CD14-positive monocyte (primary cell): ENCODE results near the gene KCNJ4. TPM values are rescaled to one million over a fixed set of nuclear protein-coding genes. Genes with fewer than 3 reads are reported as not detected.
A peak's percentile ranks its signal among the peaks of the same experiment; 100 is the strongest.

Experiments
- DNase-seq, 3 donors: peaks; one replicate each; pipeline ENCODE4 v3.0.0-alpha.2; 2011 to 2022
- H2AFZ ChIP-seq: 2 replicates; pipeline ENCODE4 v1.6.0; 2012; ENCODE audit warnings: mild to moderate bottlenecking, low read depth, low read length, inconsistent platforms; ENCODE audit not compliant: insufficient read depth, poor library complexity, severe bottlenecking
- H3K27ac ChIP-seq, 2 donors: 1 replicate in 1 of 2; 2 replicates in 1 of 2; pipeline ENCODE4 v1.5.1; 2012 to 2013; ENCODE audit warnings: low read length in 2 of 2, control low read depth in 1 of 2, inconsistent platforms in 1 of 2, low read depth in 1 of 2, mild to moderate bottlenecking in 1 of 2
- H3K27me3 ChIP-seq, 2 donors: one replicate each; pipeline versions ENCODE4 v1.6.0 to v1.6.1; 2011 to 2013; ENCODE audit warnings: low read length in 2 of 2; ENCODE audit not compliant: control insufficient read depth in 2 of 2, insufficient read depth in 2 of 2
- H3K36me3 ChIP-seq, 2 donors: replicated peaks in 1 of 2; 1 replicate in 1 of 2; 2 replicates in 1 of 2; pipeline versions ENCODE4 v1.5.1 to v1.6.1; 2012 to 2013; ENCODE audit warnings: low read length in 2 of 2, control low read depth in 1 of 2, inconsistent platforms in 1 of 2, mild to moderate bottlenecking in 1 of 2; ENCODE audit not compliant: insufficient read depth in 2 of 2, control insufficient read depth in 1 of 2
- H3K4me1 ChIP-seq, 2 donors: 1 replicate in 1 of 2; 2 replicates in 1 of 2; pipeline versions ENCODE4 v1.5.1 to v1.6.1; 2012 to 2013; ENCODE audit warnings: low read length in 2 of 2, control low read depth in 1 of 2, inconsistent platforms in 1 of 2, mild to moderate bottlenecking in 1 of 2, moderate library complexity in 1 of 2; ENCODE audit not compliant: insufficient read depth in 2 of 2, control insufficient read depth in 1 of 2
- H3K4me2 ChIP-seq: replicated peaks from 2 replicates; pipeline ENCODE3; 2012; ENCODE audit warnings: low read length, moderate library complexity, mild to moderate bottlenecking; ENCODE audit not compliant: poor library complexity, severe bottlenecking; ENCODE audit errors: extremely low read depth
- H3K4me3 ChIP-seq, 3 experiments: fragments of 200-600 bp in 1 of 3; sonication (generic) in 1 of 3; replicated peaks in 1 of 3; 1 replicate in 2 of 3; 2 replicates in 1 of 3; pipeline ENCODE4 v1.5.1; 2011 to 2013; ENCODE audit warnings: low read length in 3 of 3, mild to moderate bottlenecking in 3 of 3, control low read depth in 2 of 3, low read depth in 2 of 3, inconsistent platforms in 1 of 3, moderate library complexity in 1 of 3
- H3K79me2 ChIP-seq: 2 replicates; pipeline ENCODE4 v1.6.0; 2012; ENCODE audit warnings: mild to moderate bottlenecking, control low read depth, inconsistent platforms, low read length, moderate library complexity; ENCODE audit not compliant: insufficient read depth
- H3K9ac ChIP-seq: 2 replicates; pipeline ENCODE4 v1.6.0; 2017; ENCODE audit warnings: low read length, mild to moderate bottlenecking; ENCODE audit not compliant: insufficient read depth, poor library complexity, severe bottlenecking
- H3K9me3 ChIP-seq, 2 donors: replicated peaks in 1 of 2; 1 replicate in 1 of 2; 2 replicates in 1 of 2; pipeline versions ENCODE4 v1.5.1 to v1.6.1; 2012 to 2013; ENCODE audit warnings: low read length in 2 of 2, control low read depth in 1 of 2; ENCODE audit not compliant: control insufficient read depth in 1 of 2, insufficient read depth in 1 of 2
- H4K20me1 ChIP-seq: 2 replicates; pipeline ENCODE4 v1.6.0; 2012; ENCODE audit warnings: mild to moderate bottlenecking, low read length, control low read depth, moderate library complexity; ENCODE audit not compliant: insufficient read depth
- H3K27ac Mint-ChIP-seq, 7 donors: one replicate each; pipeline ENCODE4 v1.8.0; 2020; ENCODE audit warnings: mild to moderate bottlenecking in 7 of 7, mixed read lengths in 7 of 7, moderate library complexity in 6 of 7, inconsistent platforms in 2 of 7
- H3K27me3 Mint-ChIP-seq, 3 donors: one replicate each; pipeline ENCODE4 v1.8.0; 2021 to 2022; ENCODE audit warnings: low read depth in 3 of 3, mild to moderate bottlenecking in 3 of 3, mixed read lengths in 3 of 3, moderate library complexity in 3 of 3, inconsistent platforms in 1 of 3
- H3K36me3 Mint-ChIP-seq, 2 donors: one replicate each; pipeline ENCODE4 v1.8.0; 2020; ENCODE audit warnings: mixed read lengths in 2 of 2, inconsistent platforms in 1 of 2, mild to moderate bottlenecking in 1 of 2
- H3K4me1 Mint-ChIP-seq: one replicate; pipeline ENCODE4 v1.8.0; 2020; ENCODE audit warnings: mild to moderate bottlenecking, mixed read lengths
- H3K4me3 Mint-ChIP-seq, 2 donors: one replicate each; pipeline ENCODE4 v1.8.0; 2020; ENCODE audit warnings: mild to moderate bottlenecking in 2 of 2, mixed read lengths in 2 of 2, moderate library complexity in 1 of 2
- H3K9me3 Mint-ChIP-seq, 7 donors: one replicate each; pipeline ENCODE4 v1.8.0; 2020 to 2022; ENCODE audit warnings: mixed read lengths in 7 of 7, mild to moderate bottlenecking in 6 of 7, moderate library complexity in 6 of 7, inconsistent platforms in 2 of 7
- WGBS: methylation state at CpG from one replicate; pipeline ENCODE4 v1.1.5; 2013; ENCODE audit warnings: missing lambda C conversion rate; ENCODE audit not compliant: insufficient coverage; 5-methylcytosine and 5-hydroxymethylcytosine counted together
- intact Hi-C, 2 donors: fragments of 100-400 bp; cut with micrococcal nuclease; formaldehyde crosslinking; loops; one replicate each; pipeline versions ENCODE4 v1.15.0 to v1.15.1; 2023
- polyA plus RNA-seq, 3 donors: library from polyadenylated mRNA; depleted of rRNA in 1 of 3; unstranded in 2 of 3; stranded (reverse) in 1 of 3; fragments of 300-500 nt in 2 of 3; fragments of >200 nt in 1 of 3; fragmentation: Illumina TruSeq in 2 of 3; gene quantifications; 1 replicate in 2 of 3; 2 replicates in 1 of 3; pipeline ENCODE4 v1.2.3, GENCODE V29; 2012 to 2021
- TF ChIP-seq, protein P1 (sequence below): fragments of 200-600 bp; IDR thresholded peaks from one replicate; pipeline ENCODE4 v1.8.0; 2022; ENCODE audit warnings: antibody characterized with exemption, mild to moderate bottlenecking

Gene KCNJ4
- polyA plus RNA-seq, 3 donors = not detected

DNA sequence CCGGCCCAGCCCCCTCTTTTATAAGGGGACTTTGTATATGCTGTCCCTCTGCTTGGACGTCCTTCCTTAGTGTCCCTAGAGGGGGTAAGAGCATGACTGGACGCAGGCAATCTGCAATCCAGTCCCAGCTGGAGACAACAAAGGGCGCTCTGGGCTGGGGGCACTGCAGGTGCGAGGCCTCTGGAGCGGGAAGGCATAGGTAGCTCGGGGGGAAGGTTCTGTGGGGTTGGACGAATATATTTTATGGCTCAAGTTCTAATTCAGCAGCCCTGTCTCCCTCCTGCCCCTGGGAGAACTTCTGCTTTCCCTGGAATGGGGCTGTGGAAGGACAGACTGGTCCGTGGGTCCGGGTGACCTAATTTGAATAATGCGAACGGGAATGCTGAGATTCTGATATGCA lies 40.0 kb downstream of the KCNJ4 start:
- Histone ChIP-seq H3K27ac (no peak overlapping the region), H3K27me3 (peaks cover 0 to 3% of the 10 kb centered on the region in 2 donors), H3K79me2 (no peaks in the 10 kb centered on the region), H3K9me3 (no peaks in the 10 kb centered on the region), H4K20me1 (no peaks in the 10 kb centered on the region), H3K4me2 (no peak overlapping the region), H3K4me3 (no peak overlapping the region), H3K4me1 (peaks cover 17 to 22% of the 10 kb centered on the region in 2 donors), H3K9ac (no peak overlapping the region), H2AFZ (no peak overlapping the region), H3K36me3 (no peaks in the 10 kb centered on the region)
- TF ChIP-seq, protein P1, sequence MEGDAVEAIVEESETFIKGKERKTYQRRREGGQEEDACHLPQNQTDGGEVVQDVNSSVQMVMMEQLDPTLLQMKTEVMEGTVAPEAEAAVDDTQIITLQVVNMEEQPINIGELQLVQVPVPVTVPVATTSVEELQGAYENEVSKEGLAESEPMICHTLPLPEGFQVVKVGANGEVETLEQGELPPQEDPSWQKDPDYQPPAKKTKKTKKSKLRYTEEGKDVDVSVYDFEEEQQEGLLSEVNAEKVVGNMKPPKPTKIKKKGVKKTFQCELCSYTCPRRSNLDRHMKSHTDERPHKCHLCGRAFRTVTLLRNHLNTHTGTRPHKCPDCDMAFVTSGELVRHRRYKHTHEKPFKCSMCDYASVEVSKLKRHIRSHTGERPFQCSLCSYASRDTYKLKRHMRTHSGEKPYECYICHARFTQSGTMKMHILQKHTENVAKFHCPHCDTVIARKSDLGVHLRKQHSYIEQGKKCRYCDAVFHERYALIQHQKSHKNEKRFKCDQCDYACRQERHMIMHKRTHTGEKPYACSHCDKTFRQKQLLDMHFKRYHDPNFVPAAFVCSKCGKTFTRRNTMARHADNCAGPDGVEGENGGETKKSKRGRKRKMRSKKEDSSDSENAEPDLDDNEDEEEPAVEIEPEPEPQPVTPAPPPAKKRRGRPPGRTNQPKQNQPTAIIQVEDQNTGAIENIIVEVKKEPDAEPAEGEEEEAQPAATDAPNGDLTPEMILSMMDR = no peak
- H3K4me1 Mint-ChIP-seq = peaks cover 15% of the 10 kb centered on the region
- H3K36me3 Mint-ChIP-seq = no peaks in the 10 kb centered on the region
- H3K9me3 Mint-ChIP-seq = peaks cover 0 to 8% (median 0%) of the 10 kb centered on the region in 7 donors
- no peak for DNase-seq
- H3K4me3 Mint-ChIP-seq = peak overlapping the region in 1 of 2 donors; percentile 26
- H3K27ac Mint-ChIP-seq = peak overlapping the region in 1 of 7 donors; percentile 64
- intact Hi-C loops = loop anchor here in 1 of 2 donors (10.0 kb wide), 1 partner anchor 160 kb away; the partner anchor contains the start of gene DMC1
- WGBS = 83% methylated on average over 11 of the region's 12 CpGs
- H3K27me3 Mint-ChIP-seq = peaks cover 3 to 11% (median 4%) of the 10 kb centered on the region in 3 donors

DNA sequence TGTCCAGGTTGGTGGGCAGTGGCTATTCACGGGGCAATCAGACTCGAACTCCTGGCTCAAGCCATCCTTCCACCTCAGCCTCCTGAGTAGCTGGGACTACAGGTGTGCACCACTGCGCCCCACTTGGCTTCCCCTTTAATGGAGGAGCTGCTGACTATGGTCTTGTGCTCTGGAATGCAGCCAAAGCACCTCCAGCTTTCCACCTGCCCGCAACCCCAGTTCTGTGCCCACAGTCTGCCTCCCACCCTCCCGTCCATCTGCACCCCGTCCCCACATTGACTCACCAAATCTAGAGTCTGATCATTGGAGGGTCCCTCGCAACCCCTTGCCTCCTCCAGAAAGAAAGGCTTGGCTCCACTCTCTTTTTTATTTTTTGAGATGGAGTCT lies 41.0 kb downstream of the KCNJ4 start:
- Mint-ChIP-seq H3K27ac (no peak overlapping the region), H3K4me3 (no peak overlapping the region), H3K4me1 (peaks cover 15% of the 10 kb centered on the region), H3K36me3 (no peaks in the 10 kb centered on the region), H3K9me3 (peaks cover 0 to 10% (median 0%) of the 10 kb centered on the region in 7 donors), H3K27me3 (peaks cover 3 to 11% (median 4%) of the 10 kb centered on the region in 3 donors)
- no peaks in the 10 kb centered on the region for H3K79me2 ChIP-seq
- no peaks in the 10 kb centered on the region for H4K20me1 ChIP-seq
- no peak overlapping the region for H2AFZ ChIP-seq
- no peak overlapping the region for H3K9ac ChIP-seq
- no peaks in the 10 kb centered on the region for H3K36me3 ChIP-seq
- peaks cover 17 to 22% of the 10 kb centered on the region in 2 donors for H3K4me1 ChIP-seq
- H3K27me3 ChIP-seq = peaks cover 0 to 3% of the 10 kb centered on the region in 2 donors
- DNase-seq = no peak
- intact Hi-C loops = loop anchor here (5.0 to 10.0 kb wide), 2 partner anchors 158 to 161 kb away; partner anchors contain the start of gene DMC1 (in 2 of the 2)
- no peak overlapping the region for H3K4me2 ChIP-seq
- TF ChIP-seq, protein P1 = no peak
- H3K4me3 ChIP-seq = no peak overlapping the region
- 92% methylated on average over 3 of the region's 7 CpGs for WGBS
- H3K9me3 ChIP-seq = no peaks in the 10 kb centered on the region
- no peak overlapping the region for H3K27ac ChIP-seq
